Mucosa of rectum (tissue), 2 donors: ENCODE measurements around the gene C1QTNF1.

ENCODE experiments used
- H3K27ac ChIP-seq, 2 donors: one replicate each; pipeline ENCODE4 v1.7.0; 2013; ENCODE audit warnings: inconsistent platforms in 2 of 2, low read depth in 2 of 2, low read length in 2 of 2
- H3K27me3 ChIP-seq, 2 donors: one replicate each; pipeline ENCODE4 v1.7.0; 2013; ENCODE audit warnings: low read length in 2 of 2; ENCODE audit not compliant: control insufficient read depth in 2 of 2, insufficient read depth in 2 of 2
- H3K36me3 ChIP-seq, 2 donors: one replicate each; pipeline ENCODE4 v1.7.0; 2013; ENCODE audit warnings: low read length in 2 of 2; ENCODE audit not compliant: control insufficient read depth in 2 of 2, insufficient read depth in 2 of 2
- H3K4me1 ChIP-seq, 2 donors: one replicate each; pipeline ENCODE4 v1.7.0; 2013; ENCODE audit warnings: low read length in 2 of 2, mild to moderate bottlenecking in 1 of 2; ENCODE audit not compliant: control insufficient read depth in 2 of 2, insufficient read depth in 2 of 2
- H3K4me3 ChIP-seq, 2 donors: one replicate each; pipeline ENCODE4 v1.7.0; 2013; ENCODE audit warnings: low read length in 2 of 2
- H3K9ac ChIP-seq, 2 donors: one replicate each; pipeline ENCODE4 v1.7.0; 2013; ENCODE audit warnings: low read length in 2 of 2, low read depth in 1 of 2, mild to moderate bottlenecking in 1 of 2
- H3K9me3 ChIP-seq, 2 donors: one replicate each; pipeline ENCODE4 v1.7.0; 2013; ENCODE audit warnings: low read length in 2 of 2; ENCODE audit not compliant: control insufficient read depth in 2 of 2
- donor health status: healthy.
- donor health status: Normal muscosa, but diverticular disease.

The C1QTNF1 gene

GRCh38 chr17:78993981-78994671 lies 29.8 kb upstream of the C1QTNF1 start:
- peak overlapping the region in 1 of 2 donors; percentile 88 for H3K27ac ChIP-seq
- no peaks in the 10 kb centered on the region for H3K27me3 ChIP-seq
- H3K9me3 ChIP-seq: no peaks in the 10 kb centered on the region
- peaks cover 49 to 61% of the 10 kb centered on the region in 2 donors for H3K4me1 ChIP-seq
- peak overlapping the region; percentile 3 to 79 for H3K9ac ChIP-seq
- H3K36me3 ChIP-seq: peaks cover 68 to 75% of the 10 kb centered on the region in 2 donors
- H3K4me3 ChIP-seq: no peak overlapping the region

DNA sequence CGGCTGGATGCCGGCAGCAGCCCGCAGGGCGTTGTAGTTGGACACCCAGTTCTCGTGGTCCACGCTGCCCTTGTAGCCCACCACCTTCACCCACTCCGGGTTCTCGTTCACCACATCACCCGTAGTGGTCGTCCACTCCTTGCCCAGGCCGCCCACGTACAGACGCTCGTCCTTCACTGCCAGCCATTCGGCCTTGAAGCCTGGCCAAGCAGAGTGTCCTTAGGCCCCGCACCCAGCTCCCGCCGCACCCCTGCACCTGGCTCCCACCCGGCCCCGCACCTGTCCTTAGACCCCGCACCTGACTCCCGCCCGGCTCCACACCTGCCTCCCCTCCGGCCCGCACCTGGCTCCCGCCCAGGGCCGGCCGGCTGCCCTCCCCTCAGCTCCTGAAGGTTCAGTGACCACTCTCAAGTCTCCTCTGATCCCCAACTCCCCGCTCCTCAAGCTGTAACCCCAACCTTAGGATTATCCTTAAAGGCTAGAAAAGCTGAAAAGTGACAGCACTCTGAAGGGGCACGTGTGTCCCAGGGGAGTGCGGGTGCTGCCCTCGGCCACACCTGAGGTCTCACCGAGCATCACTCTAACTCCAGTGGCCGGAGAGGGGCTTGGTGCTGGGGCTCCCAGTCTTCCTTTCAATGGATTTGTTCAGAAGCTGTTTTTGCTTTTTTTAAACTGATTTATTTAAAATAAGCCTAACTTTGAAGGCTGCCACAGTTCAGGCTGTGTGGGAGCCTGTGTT lies 28.8 kb upstream of the C1QTNF1 start:
- H3K36me3 ChIP-seq: peaks cover 68 to 80% of the 10 kb centered on the region in 2 donors
- peak overlapping the region; percentile 88 to 92 for H3K27ac ChIP-seq
- peak overlapping the region; percentile 48 to 54 for H3K4me3 ChIP-seq
- H3K9ac ChIP-seq: peak overlapping the region; percentile 74 to 79
- H3K27me3 ChIP-seq: no peaks in the 10 kb centered on the region
- no peaks in the 10 kb centered on the region for H3K9me3 ChIP-seq
- H3K4me1 ChIP-seq: peaks cover 55 to 70% of the 10 kb centered on the region in 2 donors

DNA sequence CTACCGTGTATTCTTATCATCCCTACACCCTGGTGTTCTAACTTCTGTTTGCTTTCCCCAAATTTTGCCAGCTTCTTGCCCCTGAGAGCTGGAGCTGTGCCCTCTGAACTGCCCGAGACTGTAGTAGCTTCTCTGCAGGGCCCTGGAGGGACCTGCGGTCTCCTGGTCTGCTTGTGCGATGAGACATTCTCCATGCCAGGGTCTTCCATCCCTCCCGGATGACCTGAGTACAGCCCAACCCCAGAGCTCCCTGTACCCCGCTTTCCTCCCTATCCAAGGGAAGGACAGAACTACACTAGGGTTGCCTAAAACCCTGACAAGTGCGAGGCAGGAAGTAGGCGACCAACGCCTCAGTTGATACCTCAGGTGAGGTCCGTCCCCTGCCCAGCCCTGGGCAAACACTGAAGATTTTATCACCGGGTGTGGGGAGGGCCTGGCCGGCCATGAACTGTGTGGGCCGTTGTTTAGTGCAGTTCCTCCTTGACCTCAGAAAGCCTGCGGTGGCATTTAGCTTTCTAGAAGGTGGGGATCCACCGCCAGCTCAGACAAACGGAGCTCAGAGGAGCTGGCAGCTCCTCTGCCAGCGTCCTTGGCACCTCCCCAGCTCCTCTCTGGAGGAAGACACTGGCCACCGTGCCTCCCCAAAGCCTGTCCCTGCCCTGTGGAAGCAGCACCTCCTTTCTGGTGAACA lies 28.1 kb upstream of the C1QTNF1 start:
- H3K36me3 ChIP-seq: peaks cover 64 to 75% of the 10 kb centered on the region in 2 donors
- H3K9ac ChIP-seq: peak overlapping the region; percentile 74 to 79
- H3K4me1 ChIP-seq: peaks cover 61 to 77% of the 10 kb centered on the region in 2 donors
- H3K27ac ChIP-seq: peak overlapping the region; percentile 88 to 92
- no peaks in the 10 kb centered on the region for H3K9me3 ChIP-seq
- no peaks in the 10 kb centered on the region for H3K27me3 ChIP-seq
- H3K4me3 ChIP-seq: peak overlapping the region; percentile 48 to 54

DNA sequence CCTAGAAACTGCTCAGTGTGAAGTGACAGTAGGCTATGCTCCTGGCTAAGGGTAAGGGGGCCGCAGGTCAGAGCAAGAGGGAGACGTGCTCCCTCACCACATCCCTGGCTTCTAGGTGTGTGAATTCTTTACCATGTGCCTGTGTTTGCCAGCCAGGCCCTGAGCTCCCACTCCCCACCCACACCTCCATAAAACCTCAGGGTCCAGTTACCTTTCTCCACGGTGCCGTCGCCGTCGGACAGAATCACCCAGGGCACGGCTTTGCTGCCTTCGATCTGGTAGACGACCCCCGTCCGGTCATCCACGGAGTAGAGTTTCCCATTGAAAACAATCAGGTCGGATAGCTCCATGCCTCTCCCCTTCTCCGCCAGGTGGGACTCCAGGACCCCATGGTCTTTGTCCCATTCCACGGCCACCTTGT lies 27.2 kb upstream of the C1QTNF1 start:
- Histone ChIP-seq H3K4me1 (peaks cover 66 to 84% of the 10 kb centered on the region in 2 donors), H3K27ac (peak overlapping the region; percentile 88 to 92), H3K27me3 (no peaks in the 10 kb centered on the region), H3K9me3 (no peaks in the 10 kb centered on the region), H3K4me3 (peak overlapping the region; percentile 0 to 20), H3K9ac (peak overlapping the region; percentile 41 to 79), H3K36me3 (peaks cover 58 to 66% of the 10 kb centered on the region in 2 donors)

GRCh38 chr17:78997231-78997741 lies 26.7 kb upstream of the C1QTNF1 start:
- Histone ChIP-seq H3K27me3 (no peaks in the 10 kb centered on the region), H3K4me3 (peak overlapping the region; percentile 10 to 37), H3K27ac (peak overlapping the region; percentile 88 to 92), H3K9ac (peak overlapping the region; percentile 41 to 79), H3K36me3 (peaks cover 55 to 64% of the 10 kb centered on the region in 2 donors), H3K9me3 (no peaks in the 10 kb centered on the region), H3K4me1 (peaks cover 70 to 89% of the 10 kb centered on the region in 2 donors)

DNA sequence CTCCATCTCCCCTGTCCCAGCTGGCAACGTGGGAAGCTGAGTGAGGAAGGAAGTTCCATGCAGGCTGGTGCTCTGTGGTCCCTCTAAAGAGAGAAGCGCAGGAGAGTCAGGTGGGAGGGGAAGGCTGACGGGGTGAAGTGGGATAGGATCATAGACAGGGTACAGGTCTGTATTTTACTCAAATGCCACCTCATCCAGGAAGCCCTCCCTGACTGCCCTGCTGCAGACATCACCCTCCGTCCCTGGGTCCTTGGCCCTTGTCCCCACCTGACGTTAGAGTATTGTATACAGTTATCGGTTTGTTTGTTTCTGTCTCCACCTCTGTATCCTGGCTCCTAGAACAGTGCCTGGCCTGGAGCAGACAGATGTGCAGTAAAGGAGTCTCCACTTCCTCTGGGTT lies 26.1 kb upstream of the C1QTNF1 start:
- Histone ChIP-seq H3K36me3 (peaks cover 49 to 59% of the 10 kb centered on the region in 2 donors), H3K4me3 (peak overlapping the region; percentile 10 to 37), H3K9ac (peak overlapping the region; percentile 27 to 38), H3K9me3 (no peaks in the 10 kb centered on the region), H3K27ac (peak overlapping the region; percentile 88 to 92), H3K27me3 (no peaks in the 10 kb centered on the region), H3K4me1 (peaks cover 73 to 94% of the 10 kb centered on the region in 2 donors)

DNA sequence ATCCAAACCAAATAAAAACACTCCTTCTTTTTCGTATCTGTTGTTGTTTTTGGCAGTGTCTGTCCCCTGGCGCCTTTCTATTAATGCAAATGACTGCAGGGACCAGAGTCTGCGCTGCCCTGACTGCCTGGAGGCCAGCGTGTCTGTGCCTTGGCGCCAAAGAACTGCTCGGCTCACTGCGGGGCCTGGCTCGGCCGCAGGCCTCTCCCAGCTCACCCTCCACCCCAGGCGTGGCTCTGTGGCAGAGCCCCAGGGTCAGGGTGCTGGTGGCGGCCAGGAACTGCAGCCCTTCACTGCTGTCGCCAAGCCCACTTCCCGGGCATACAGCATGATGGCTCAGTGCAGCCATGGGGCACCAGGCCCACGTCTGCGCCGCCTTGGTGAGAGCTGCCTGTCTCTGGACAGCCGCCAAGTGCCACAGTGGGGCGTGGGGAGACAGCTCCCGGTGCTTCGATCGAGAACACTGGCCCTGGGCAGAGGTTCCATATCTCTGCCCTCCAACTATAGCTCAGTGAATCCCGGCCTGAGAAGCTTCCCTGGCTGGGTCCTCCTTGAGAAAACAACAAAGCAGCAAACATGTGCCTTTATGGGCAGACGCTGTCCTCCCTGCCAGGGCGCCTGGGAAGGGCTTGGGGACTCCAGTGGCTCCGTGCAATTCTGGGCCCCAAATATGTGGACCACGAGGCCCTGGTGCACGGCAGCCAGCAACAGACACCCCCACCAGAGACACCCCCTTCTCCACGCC lies 25.5 kb upstream of the C1QTNF1 start:
- peak overlapping the region; percentile 20 to 38 for H3K9ac ChIP-seq
- no peaks in the 10 kb centered on the region for H3K9me3 ChIP-seq
- H3K4me1 ChIP-seq: peaks cover 69 to 91% of the 10 kb centered on the region in 2 donors
- H3K36me3 ChIP-seq: peaks cover 43 to 53% of the 10 kb centered on the region in 2 donors
- peak overlapping the region; percentile 88 to 92 for H3K27ac ChIP-seq
- H3K27me3 ChIP-seq: no peaks in the 10 kb centered on the region
- peak overlapping the region in 1 of 2 donors; percentile 41 for H3K4me3 ChIP-seq

DNA sequence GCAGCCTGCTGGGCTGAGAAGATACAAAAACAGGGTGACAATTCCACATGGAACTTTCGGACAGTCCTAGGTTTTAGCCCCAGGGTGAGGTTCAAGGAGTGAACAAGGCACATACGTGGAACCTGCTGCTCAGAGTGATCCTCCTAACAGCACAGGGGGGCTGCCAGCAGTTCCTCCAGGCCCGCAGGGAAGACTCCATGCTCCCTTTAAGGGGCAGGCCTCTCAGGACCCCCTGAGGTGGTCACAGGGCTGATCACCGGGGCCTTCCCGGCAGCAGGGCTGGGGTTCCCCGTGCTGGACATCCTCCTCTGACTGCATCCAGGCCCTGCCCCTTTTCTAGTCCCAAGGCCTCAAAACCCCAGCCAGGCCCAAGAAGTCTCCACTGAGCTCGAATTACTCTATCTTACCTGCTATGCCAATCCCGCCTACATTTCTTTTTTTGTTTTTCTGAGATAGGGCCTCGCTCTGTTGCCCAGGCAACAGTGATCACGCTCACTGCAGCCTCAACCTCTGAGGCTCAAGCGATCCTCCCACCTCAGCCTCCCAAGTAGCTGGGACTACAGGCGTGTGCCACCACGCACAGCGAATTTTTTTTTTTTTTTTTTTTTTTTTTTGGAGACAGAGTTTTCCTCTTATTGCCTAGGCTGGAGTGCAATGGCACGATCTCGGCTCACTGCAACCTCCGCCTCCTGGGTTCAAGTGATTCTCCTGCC lies 24.8 kb upstream of the C1QTNF1 start:
- H3K36me3 ChIP-seq: peaks cover 37 to 46% of the 10 kb centered on the region in 2 donors
- H3K9me3 ChIP-seq: no peaks in the 10 kb centered on the region
- peak overlapping the region; percentile 88 to 92 for H3K27ac ChIP-seq
- no peaks in the 10 kb centered on the region for H3K27me3 ChIP-seq
- H3K4me1 ChIP-seq: peaks cover 69 to 88% of the 10 kb centered on the region in 2 donors
- peak overlapping the region in 1 of 2 donors; percentile 41 for H3K4me3 ChIP-seq
- peak overlapping the region; percentile 20 to 38 for H3K9ac ChIP-seq

DNA sequence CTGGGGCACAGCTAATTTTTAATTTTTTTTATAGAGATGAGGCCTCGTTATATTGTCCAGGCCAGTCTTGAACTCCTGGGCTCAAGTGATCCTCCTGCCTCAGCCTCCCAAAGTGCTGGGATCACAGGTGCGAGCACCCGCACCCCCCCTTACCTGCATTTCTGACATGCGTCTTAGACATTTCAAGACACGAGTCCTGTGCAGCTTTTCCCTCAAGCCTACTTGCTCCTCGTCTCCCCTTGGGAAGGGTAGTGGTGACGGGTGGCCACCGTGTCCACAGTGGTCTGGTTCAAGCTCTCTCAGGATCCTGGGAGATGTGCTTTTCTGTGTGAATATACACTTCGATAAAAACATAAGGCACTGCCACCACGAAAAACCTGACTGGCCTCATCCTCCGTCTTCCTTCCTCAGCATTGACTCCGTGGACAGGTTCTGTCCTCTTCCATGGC lies 24.0 kb upstream of the C1QTNF1 start:
- no peak overlapping the region for H3K9ac ChIP-seq
- H3K4me3 ChIP-seq: no peak overlapping the region
- H3K9me3 ChIP-seq: no peaks in the 10 kb centered on the region
- H3K27me3 ChIP-seq: no peaks in the 10 kb centered on the region
- peaks cover 62 to 81% of the 10 kb centered on the region in 2 donors for H3K4me1 ChIP-seq
- peak overlapping the region in 1 of 2 donors; percentile 61 for H3K27ac ChIP-seq
- H3K36me3 ChIP-seq: peaks cover 34 to 42% of the 10 kb centered on the region in 2 donors
